GM18907 (cell line): ENCODE data around the gene MAP4.
"Not testable (repeated sequence)": the region's sequence is repeated elsewhere in the genome, so short reads cannot be mapped to it uniquely, and the experiment has no call there.

Experiments used
- ATAC-seq: cut with Tn5 transposase; IDR thresholded peaks from one replicate; pipeline ENCODE4 v1.9.1; 2021; ENCODE audit warnings: mild to moderate bottlenecking, moderate library complexity; ENCODE audit not compliant: unreplicated experiment

Gene MAP4

GRCh38 chr3:48018841-48019240, 2.6 kb upstream of the MAP4 start:
- no peak for ATAC-seq

- no peak for ATAC-seq
These were observed 610 bp downstream of the MAP4 start for GRCh38 chr3:48015431-48016180.

GRCh38 chr3:48014358-48014757, 1.9 kb downstream of the MAP4 start:
- ATAC-seq: no peak

- ATAC-seq: no peak
These were observed 2.8 kb downstream of the MAP4 start for GRCh38 chr3:48013288-48013980.

- ATAC-seq: no peak
These were observed 3.6 kb downstream of the MAP4 start for GRCh38 chr3:48012659-48013058.

- ATAC-seq: not testable (repeated sequence)
These were observed 8.2 kb downstream of the MAP4 start for GRCh38 chr3:48008066-48008465.

GRCh38 chr3:48007361-48007760, 8.9 kb downstream of the MAP4 start:
- not testable (repeated sequence) for ATAC-seq

- not testable (repeated sequence) for ATAC-seq
These were observed 9.4 kb downstream of the MAP4 start for GRCh38 chr3:48006794-48007193.

GRCh38 chr3:48004694-48005093, 11.5 kb downstream of the MAP4 start:
- no peak for ATAC-seq

- ATAC-seq: no peak
These were observed 13.4 kb downstream of the MAP4 start for GRCh38 chr3:48002787-48003186.

- no peak for ATAC-seq
These were observed 14.2 kb downstream of the MAP4 start for GRCh38 chr3:48001991-48002390.

- no peak for ATAC-seq
These were observed 16.0 kb downstream of the MAP4 start for GRCh38 chr3:48000212-48000611.

GRCh38 chr3:47996440-47996839, 19.8 kb downstream of the MAP4 start:
- ATAC-seq: no peak

- no peak for ATAC-seq
These were observed 22.0 kb downstream of the MAP4 start for GRCh38 chr3:47994180-47994579.

GRCh38 chr3:47991341-47991740, 24.9 kb downstream of the MAP4 start:
- ATAC-seq: no peak

- peak; percentile 54 for ATAC-seq
These were observed 26.2 kb downstream of the MAP4 start for GRCh38 chr3:47989981-47990440.

GRCh38 chr3:47985381-47985780, 30.8 kb downstream of the MAP4 start:
- ATAC-seq: no peak

GRCh38 chr3:47984075-47984728, 32.0 kb downstream of the MAP4 start:
- no peak for ATAC-seq

- no peak for ATAC-seq
These were observed 35.4 kb downstream of the MAP4 start for GRCh38 chr3:47980795-47981194.

- ATAC-seq: no peak
These were observed 37.1 kb downstream of the MAP4 start for GRCh38 chr3:47979070-47979469.

GRCh38 chr3:47978386-47978785, 37.8 kb downstream of the MAP4 start:
- ATAC-seq: no peak
